Smooth muscle cell (in vitro differentiated cells): Measurements from ENCODE around the gene AGTRAP. TPM values are rescaled to one million over a fixed set of nuclear protein-coding genes. Genes with fewer than 3 reads are reported as not detected.

Experiments
- DNase-seq: peaks from one replicate; lab custom pipeline; 2025; ENCODE audit not compliant: unreplicated experiment; lab: John Stamatoyannopoulos, UW
- H2AFZ ChIP-seq: fragments of 200-600 bp; sonication (generic); 2 replicates; pipeline ENCODE4 v1.6.0; 2016; ENCODE audit warnings: antibody characterized with exemption, low read depth, mild to moderate bottlenecking
- H3F3A ChIP-seq: fragments of 200-600 bp; sonication (generic); 2 replicates; pipeline ENCODE4 v1.6.0; 2017; ENCODE audit warnings: antibody characterized with exemption, low read depth
- H3K27ac ChIP-seq: fragments of 200-600 bp; sonication (generic); 2 replicates; pipeline ENCODE4 v1.5.1; 2016; ENCODE audit warnings: low read depth, mild to moderate bottlenecking
- H3K27me3 ChIP-seq: fragments of 200-600 bp; sonication (generic); 2 replicates; pipeline ENCODE4 v1.6.1; 2016; ENCODE audit warnings: low read depth, mild to moderate bottlenecking
- H3K36me3 ChIP-seq: fragments of 200-600 bp; sonication (generic); 2 replicates; pipeline ENCODE4 v1.5.1; 2016; ENCODE audit warnings: low read depth
- H3K4me1 ChIP-seq: fragments of 200-600 bp; sonication (generic); 2 replicates; pipeline ENCODE4 v1.5.1; 2016; ENCODE audit warnings: low read depth
- H3K4me2 ChIP-seq: fragments of 200-600 bp; sonication (generic); 2 replicates; pipeline ENCODE4 v1.6.0; 2016; ENCODE audit warnings: mild to moderate bottlenecking
- H3K4me3 ChIP-seq: fragments of 200-600 bp; sonication (generic); 2 replicates; pipeline ENCODE4 v1.5.1; 2016; ENCODE audit warnings: mild to moderate bottlenecking
- H3K79me2 ChIP-seq: fragments of 200-600 bp; sonication (generic); 2 replicates; pipeline ENCODE4 v1.6.0; 2016; ENCODE audit warnings: low read depth, mild to moderate bottlenecking
- H3K9ac ChIP-seq: fragments of 200-600 bp; sonication (generic); 2 replicates; pipeline ENCODE4 v1.6.0; 2016; ENCODE audit warnings: low read depth
- H3K9me3 ChIP-seq: fragments of 200-600 bp; sonication (generic); replicated peaks from 2 replicates; pipeline ENCODE4 v1.5.1; 2016; ENCODE audit warnings: low read depth
- H4K20me1 ChIP-seq: fragments of 200-600 bp; sonication (generic); 2 replicates; pipeline ENCODE4 v1.6.0; 2016; ENCODE audit warnings: low read depth
- WGBS: methylation state at CpG from one replicate; pipeline ENCODE4 v1.1.7; 2016; ENCODE audit warnings: low lambda C conversion rate; 5-methylcytosine and 5-hydroxymethylcytosine counted together
- polyA plus RNA-seq: library from polyadenylated mRNA; unstranded; fragments of >200 nt; fragmentation: Nextera tagmentation; extraction: Ambion mirVana; gene quantifications from 2 replicates; pipeline ENCODE4 v1.2.1, GENCODE V29; 2016
- total RNA-seq: library from RNA; depleted of rRNA; stranded (reverse); fragments of >200 nt; gene quantifications from 2 replicates; pipeline ENCODE4 v1.2.3, GENCODE V29; 2014
- TF ChIP-seq, protein P1 (sequence below): fragments of 200-600 bp; sonication (generic); IDR thresholded peaks from 2 replicates; pipeline ENCODE4 v1.5.1; 2017; ENCODE audit warnings: borderline replicate concordance, mild to moderate bottlenecking, antibody characterized with exemption; ENCODE audit not compliant: insufficient read depth, poor library complexity, severe bottlenecking

Gene AGTRAP
- total and polyA plus RNA-seq, 2 experiments from 2014 or later, result 30.9 to 76.8 TPM

DNA sequence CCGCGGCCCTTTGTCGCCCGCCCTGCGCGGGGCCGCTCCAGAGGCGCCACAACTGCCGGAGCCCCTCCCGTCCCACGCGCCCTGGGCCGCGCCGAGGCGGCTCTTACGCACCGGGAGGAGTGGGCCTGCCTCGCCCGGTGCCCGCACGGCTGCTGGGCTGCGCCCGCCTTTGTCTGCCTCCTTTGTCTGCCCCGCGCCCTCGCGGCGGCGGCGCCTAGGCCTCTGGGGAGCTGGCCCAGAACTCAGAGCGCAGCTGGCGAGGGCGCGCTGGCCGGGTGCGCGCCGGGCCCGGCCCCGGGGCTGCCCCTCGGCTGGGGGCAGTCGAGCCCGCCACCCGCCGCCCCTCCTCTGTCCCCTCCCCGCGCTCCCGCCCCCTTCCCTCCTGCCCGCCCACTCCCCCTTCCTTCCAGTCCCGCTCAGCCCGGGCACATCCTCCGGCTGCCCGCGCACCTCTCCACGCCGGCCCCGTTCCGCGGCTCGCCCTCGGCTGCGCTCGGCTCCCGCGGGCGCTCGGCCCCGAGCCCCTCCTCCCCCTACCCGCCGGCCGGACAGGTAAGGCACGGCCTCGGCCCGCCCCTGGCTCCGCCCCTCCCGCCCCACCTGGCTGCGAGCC, 44.5 kb upstream of the AGTRAP start, which contains the start of gene DRAXIN:
Gene DRAXIN (plus strand): TSS at position 409 of the 613 bp plus-strand sequence. CDS start 14,549 bp downstream, outside the sequence.
- Histone ChIP-seq H3F3A (no peaks in the 10 kb centered on the region), H3K4me1 (no peaks in the 10 kb centered on the region), H3K9me3 (no peaks in the 10 kb centered on the region), H3K9ac (no peak within 1 kb of the TSS), H2AFZ (no peak within 1 kb of the TSS), H3K4me3 (peak within 1 kb of the TSS; percentile 55), H3K4me2 (peak within 1 kb of the TSS; percentile 83), H4K20me1 (no peaks in the 10 kb centered on the region), H3K79me2 (no peaks in the 10 kb centered on the region), H3K27ac (no peak within 1 kb of the TSS), H3K36me3 (no peaks in the 10 kb centered on the region), H3K27me3 (peaks cover 59% of the 10 kb centered on the region)
- TF ChIP-seq, protein P1, sequence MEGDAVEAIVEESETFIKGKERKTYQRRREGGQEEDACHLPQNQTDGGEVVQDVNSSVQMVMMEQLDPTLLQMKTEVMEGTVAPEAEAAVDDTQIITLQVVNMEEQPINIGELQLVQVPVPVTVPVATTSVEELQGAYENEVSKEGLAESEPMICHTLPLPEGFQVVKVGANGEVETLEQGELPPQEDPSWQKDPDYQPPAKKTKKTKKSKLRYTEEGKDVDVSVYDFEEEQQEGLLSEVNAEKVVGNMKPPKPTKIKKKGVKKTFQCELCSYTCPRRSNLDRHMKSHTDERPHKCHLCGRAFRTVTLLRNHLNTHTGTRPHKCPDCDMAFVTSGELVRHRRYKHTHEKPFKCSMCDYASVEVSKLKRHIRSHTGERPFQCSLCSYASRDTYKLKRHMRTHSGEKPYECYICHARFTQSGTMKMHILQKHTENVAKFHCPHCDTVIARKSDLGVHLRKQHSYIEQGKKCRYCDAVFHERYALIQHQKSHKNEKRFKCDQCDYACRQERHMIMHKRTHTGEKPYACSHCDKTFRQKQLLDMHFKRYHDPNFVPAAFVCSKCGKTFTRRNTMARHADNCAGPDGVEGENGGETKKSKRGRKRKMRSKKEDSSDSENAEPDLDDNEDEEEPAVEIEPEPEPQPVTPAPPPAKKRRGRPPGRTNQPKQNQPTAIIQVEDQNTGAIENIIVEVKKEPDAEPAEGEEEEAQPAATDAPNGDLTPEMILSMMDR, result no peak
- 3% methylated on average over 43 of the region's 78 CpGs for WGBS
- DNase-seq, result no peak

DNA sequence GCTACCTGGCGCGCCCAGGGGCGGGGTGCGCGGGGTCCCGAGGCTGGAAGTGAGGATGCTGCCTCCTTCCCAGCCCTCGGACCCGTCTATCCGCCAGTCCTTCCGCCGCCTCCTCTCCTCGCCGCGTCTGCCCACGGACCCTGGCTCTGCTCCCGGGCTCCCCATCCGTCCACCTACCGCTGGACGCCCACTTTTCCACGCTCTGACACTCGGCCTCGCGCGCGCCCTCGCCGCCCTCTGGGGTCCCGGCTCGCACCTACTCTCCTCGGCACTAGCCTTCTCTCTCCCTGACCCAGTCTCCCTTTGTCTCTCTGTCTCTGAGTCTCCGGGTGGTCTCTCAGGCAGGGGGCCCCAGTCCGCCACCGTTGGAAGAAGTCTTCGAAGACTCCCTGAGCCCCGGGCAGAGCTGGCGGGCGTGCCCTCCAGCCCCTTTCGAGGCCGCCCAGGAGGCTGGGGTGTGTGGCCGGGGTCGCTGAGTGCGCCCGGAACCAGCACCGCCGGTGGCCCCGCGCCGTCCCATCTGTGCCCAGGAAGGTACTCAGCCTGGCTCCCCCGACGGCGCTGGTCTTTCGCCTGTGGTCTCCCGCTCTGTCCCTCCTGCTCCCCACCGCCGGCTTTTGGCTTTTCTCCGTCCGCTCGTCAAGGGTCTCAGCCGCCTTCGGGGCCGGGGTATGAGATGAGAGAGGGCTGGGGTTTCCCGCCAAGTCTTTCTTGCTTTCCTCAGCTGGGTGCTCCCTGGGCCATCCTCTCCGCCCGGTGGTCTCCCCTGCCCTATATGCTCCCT, 43.8 kb upstream of the AGTRAP start:
- no peaks in the 10 kb centered on the region for H3F3A ChIP-seq
- H3K27me3 ChIP-seq, result peaks cover 59% of the 10 kb centered on the region
- no peaks in the 10 kb centered on the region for H3K79me2 ChIP-seq
- H3K27ac ChIP-seq, result no peak overlapping the region
- no peaks in the 10 kb centered on the region for H3K9me3 ChIP-seq
- no peaks in the 10 kb centered on the region for H3K4me1 ChIP-seq
- H3K9ac ChIP-seq, result no peak overlapping the region
- H3K36me3 ChIP-seq, result no peaks in the 10 kb centered on the region
- no peak for DNase-seq
- TF ChIP-seq, protein P1, result no peak
- no peaks in the 10 kb centered on the region for H4K20me1 ChIP-seq
- peak overlapping the region; percentile 83 for H3K4me2 ChIP-seq
- WGBS, result 11% methylated on average over 50 of the region's 64 CpGs
- H3K4me3 ChIP-seq, result peak overlapping the region; percentile 55
- no peak overlapping the region for H2AFZ ChIP-seq

DNA sequence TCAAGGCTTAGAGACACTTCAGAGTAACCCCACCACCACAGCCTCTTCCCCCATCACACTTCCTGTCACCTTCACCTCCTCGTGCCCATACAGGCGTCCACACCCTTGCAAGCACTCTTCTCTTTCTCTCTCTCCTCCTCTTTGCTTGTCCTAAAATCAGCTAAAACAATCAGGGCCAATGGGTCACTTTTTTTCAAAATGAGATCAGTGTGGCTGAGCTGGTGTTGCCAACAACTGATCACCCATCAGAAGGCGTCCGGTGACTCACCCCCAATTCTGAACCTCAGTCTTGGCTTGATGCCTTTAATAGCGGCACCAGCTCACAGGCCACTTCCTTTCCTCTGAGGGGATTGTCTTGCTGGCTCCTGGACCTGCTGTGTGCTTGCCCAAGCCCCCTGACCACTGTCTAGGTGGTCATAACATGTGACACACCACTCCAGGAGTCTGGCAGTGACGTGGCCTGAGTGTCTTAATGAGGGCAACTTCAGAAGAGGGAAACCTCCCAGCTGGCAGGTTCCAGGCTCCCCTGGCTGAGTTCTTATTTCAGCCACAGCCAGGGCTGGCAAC, 42.8 kb upstream of the AGTRAP start:
- Histone ChIP-seq H4K20me1 (no peaks in the 10 kb centered on the region), H3K4me3 (no peak overlapping the region), H3K4me1 (no peaks in the 10 kb centered on the region), H3K9ac (no peak overlapping the region), H2AFZ (no peak overlapping the region), H3K9me3 (no peaks in the 10 kb centered on the region), H3K36me3 (no peaks in the 10 kb centered on the region), H3K27ac (no peak overlapping the region), H3F3A (no peaks in the 10 kb centered on the region), H3K79me2 (no peaks in the 10 kb centered on the region), H3K4me2 (no peak overlapping the region), H3K27me3 (peaks cover 59% of the 10 kb centered on the region)
- WGBS, result 49% methylated on average over 6 of the region's 6 CpGs
- TF ChIP-seq, protein P1, result no peak
- DNase-seq, result no peak
